ENCODE data around the gene SETBP1.

Gene SETBP1

DNA sequence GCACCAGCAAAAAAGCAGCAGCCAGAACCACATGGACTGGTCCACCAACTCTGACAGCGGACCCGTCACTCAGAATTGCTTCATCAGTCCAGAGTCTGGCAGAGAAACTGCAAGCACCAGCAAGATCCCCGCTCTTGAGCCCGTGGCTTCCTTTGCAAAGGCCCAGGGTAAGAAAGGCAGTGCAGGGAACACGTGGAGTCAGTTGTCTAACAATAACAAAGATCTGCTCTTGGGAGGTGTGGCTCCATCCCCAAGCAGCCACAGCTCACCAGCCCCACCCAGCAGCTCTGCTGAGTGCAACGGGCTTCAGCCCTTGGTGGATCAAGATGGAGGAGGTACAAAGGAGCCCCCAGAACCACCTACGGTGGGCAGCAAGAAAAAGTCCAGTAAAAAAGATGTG lies 269.3 kb downstream of the SETBP1 start:
- DNase-seq, result no peak

DNA sequence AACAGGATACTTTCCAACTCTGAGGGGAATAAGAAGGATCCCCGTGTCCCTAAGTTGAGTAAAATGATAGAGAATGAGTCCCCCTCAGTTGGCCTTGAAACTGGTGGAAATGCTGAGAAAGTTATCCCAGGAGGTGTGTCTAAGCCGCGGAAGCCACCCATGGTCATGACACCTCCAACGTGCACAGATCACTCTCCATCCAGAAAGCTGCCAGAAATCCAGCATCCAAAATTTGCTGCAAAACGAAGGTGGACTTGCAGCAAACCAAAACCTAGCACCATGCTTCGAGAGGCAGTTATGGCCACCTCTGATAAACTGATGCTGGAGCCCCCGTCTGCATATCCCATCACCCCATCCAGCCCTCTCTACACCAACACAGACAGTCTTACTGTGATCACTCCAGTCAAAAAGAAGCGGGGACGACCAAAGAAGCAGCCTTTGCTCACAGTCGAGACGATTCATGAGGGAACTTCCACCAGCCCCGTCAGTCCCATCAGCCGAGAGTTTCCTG lies 270.1 kb downstream of the SETBP1 start:
- DNase-seq, result no peak

DNA sequence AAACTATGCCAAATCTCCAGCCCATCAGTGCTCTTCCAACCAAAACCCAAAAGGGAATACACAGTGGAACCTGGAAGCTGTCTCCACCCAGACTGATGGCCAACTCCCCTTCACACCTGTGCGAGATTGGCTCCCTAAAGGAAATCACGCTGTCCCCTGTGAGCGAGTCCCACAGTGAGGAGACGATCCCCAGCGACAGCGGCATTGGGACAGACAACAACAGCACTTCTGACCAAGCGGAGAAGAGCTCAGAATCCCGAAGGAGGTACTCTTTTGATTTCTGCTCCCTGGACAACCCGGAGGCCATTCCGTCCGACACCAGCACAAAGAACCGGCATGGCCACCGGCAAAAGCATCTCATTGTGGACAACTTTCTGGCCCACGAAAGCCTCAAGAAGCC lies 271.1 kb downstream of the SETBP1 start:
- no peak for DNase-seq

DNA sequence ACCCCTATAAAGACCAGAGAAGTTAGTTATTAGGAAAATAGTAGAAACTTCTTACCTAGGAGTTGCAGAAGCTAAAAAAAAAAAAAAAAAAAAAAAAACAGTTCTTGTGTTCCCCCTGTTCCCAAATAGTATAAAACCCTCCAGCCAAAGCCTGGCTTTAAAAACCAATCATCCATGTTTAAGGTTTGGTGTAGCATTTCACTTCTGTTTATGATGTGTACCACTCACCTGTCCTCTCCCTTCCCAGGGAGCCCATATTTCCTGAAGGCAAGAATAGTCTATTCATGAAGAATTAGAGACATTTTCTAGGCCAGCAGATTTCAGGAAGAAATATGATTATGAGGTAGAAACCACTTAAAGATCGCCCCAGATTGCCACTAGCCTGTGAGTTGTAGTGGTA lies 273.6 kb downstream of the SETBP1 start:
- DNase-seq, result no peak

GRCh38 chr18:44955825-44956224 lies 275.1 kb downstream of the SETBP1 start:
- DNase-seq, result no peak

DNA sequence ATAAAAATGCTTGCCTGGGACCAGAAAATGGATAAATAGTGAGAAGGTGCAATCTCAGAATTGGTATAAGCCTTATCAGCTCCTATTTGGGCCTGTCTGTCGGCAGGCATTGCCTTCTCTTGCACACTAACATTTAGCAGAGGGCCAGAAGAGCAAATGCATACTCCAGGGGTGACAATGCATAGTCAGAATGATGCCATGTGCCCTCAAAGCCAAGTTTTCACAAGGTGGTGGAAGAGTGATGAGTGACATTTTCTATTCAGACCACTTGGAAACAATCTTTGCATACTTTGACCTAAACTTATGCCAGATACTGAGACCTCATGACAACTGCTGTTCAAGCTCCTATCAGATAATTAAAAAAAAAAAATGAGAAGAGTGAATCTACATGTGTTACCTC lies 276.3 kb downstream of the SETBP1 start:
- no peak for DNase-seq

GRCh38 chr18:44957461-44957860 lies 276.8 kb downstream of the SETBP1 start:
- DNase-seq, result no peak

DNA sequence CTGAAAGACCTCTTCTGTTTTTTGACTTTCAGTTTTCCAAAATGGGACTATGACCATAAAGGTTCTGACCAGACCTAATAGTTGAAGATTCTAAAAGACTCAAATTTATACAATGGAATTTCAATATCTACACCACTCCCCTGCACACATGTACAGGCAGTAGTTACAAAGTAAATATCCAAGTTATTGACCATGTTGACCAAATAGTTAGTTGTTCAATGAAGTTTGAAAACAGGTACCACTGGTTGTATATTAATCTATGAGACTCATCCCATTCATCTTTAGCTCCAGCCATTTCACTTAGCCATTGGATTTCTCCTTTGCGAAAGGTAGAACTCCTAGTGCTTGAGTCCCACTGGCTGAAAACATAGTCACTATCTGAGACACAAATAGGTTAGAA lies 277.4 kb downstream of the SETBP1 start:
- DNase-seq, result no peak

GRCh38 chr18:44958455-44958854 lies 277.8 kb downstream of the SETBP1 start:
- DNase-seq, result no peak

DNA sequence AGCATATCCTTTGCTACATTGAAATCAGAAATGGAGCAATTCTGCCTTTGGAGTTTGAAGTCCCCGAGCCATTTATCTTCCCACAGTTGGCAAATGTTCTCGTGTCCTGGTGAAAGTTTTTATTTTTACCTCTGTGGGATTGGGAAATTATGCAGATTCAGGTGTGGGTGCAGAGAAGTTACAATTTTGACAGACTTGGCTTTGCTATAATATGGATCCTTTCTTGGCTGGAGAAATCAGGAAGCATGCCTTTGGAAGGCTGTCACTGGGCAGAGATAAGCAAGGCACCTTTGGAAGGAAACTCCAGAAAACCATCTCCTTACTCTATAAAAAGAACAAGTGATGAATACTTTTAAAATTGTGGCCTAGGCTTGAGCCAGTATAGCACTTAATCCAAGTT lies 278.3 kb downstream of the SETBP1 start:
- DNase-seq, result no peak

- DNase-seq, result no peak
Measured at GRCh38 chr18:44960580-44960979, 279.9 kb downstream of the SETBP1 start.

DNA sequence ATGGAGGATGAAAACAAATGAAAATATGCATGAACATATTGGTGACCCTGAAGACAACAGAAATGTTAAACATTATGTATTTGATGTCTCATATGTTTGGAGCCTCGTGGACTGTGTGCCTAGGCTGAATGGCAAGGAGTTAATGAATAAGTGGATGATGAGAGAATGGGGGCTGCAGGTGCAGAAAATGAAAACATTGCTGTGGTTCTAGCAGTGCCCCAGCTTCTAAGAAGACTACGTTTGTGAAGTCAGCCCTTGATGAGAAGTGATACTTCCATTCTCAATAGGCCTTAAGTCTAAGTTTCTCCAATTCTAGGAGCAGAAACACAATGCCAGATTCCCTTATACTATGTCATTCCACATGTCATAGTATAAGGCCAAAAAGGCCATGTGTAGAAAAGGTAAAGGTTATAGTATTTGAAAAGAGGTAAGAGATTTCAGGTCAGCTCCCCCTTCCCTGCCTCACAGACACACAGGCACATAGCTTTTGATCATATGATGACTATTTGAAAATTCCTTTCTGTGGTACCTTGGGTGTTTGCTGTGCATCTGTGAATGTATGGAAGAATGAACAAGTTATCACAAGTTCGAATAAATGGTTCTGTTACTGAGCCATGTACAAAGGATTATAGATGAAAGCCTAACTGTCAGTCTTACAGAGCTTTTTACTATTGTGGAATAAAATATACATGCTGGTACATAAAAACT lies 280.8 kb downstream of the SETBP1 start:
- no peak for DNase-seq

- no peak for DNase-seq
Measured at GRCh38 chr18:44967599-44967998, 286.9 kb downstream of the SETBP1 start.

DNA sequence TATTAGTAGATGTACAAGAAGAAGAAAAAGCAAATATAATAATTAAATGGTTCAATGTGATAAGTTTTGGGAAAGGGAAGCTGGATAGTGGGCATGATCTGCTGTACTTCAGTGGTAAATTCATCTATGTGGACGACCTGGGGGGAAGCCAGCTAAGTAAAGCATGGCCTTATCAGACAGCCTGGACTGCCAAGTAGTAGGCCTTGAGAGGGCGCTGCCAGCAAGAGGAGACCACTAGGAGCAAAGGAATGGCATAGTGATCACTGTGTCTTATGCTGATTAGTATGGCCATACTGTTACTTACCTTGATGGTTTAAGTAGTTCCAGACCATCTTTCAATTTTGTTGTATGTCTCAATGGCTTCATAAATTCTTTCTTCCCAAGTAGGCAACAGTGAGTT lies 287.6 kb downstream of the SETBP1 start:
- no peak for DNase-seq

GRCh38 chr18:44969214-44969795 lies 288.6 kb downstream of the SETBP1 start:
- no peak for DNase-seq

- peak in 1 of 2 donors; percentile 5 for DNase-seq
Measured at GRCh38 chr18:44973282-44973681, 292.6 kb downstream of the SETBP1 start.

DNA sequence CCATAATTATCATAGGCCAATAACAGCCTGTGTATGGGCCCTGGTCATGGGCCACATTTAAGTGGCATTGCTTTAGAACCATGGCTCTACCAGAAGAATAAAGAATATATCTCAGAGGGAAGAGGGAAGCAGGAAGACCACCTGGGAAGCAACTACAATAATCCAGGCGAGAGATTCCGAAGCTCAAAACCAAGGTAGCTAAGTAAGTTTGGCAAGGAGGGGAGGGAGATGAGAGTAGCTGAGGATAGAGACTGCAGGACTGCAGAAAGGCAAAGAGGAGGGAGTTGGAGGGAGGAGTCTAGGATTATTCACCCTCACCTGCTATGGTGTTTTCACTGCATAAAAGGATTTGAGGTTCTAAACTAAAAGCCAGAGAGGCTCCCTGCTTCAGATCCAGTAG lies 293.5 kb downstream of the SETBP1 start:
- DNase-seq, result no peak

- no peak for DNase-seq
Measured at GRCh38 chr18:44977856-44978255, 297.2 kb downstream of the SETBP1 start.

GRCh38 chr18:44979748-44980147 lies 299.1 kb downstream of the SETBP1 start:
- no peak for DNase-seq

GRCh38 chr18:44981121-44981520 lies 300.4 kb downstream of the SETBP1 start:
- no peak for DNase-seq

- no peak for DNase-seq
Measured at GRCh38 chr18:44986933-44987332, 306.2 kb downstream of the SETBP1 start.

DNA sequence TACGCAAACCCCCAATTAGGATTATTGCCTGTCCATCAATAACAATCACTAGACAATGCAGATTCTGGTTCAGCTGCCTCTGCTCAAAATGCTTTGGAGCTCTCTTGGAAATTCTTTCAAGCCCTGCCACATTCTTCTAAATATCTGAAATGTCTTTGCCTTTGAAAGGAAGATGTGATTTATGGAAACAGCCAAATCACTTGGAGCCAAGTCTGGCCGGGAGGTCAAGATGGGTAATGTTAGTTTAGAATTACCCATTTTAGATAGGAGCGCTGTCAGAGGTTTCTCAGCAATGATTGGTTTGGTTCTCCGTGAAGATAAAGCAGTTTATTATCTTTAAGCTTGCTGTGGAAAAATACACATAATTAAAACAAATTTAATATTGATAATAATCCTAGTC lies 306.7 kb downstream of the SETBP1 start:
- no peak for DNase-seq

DNA sequence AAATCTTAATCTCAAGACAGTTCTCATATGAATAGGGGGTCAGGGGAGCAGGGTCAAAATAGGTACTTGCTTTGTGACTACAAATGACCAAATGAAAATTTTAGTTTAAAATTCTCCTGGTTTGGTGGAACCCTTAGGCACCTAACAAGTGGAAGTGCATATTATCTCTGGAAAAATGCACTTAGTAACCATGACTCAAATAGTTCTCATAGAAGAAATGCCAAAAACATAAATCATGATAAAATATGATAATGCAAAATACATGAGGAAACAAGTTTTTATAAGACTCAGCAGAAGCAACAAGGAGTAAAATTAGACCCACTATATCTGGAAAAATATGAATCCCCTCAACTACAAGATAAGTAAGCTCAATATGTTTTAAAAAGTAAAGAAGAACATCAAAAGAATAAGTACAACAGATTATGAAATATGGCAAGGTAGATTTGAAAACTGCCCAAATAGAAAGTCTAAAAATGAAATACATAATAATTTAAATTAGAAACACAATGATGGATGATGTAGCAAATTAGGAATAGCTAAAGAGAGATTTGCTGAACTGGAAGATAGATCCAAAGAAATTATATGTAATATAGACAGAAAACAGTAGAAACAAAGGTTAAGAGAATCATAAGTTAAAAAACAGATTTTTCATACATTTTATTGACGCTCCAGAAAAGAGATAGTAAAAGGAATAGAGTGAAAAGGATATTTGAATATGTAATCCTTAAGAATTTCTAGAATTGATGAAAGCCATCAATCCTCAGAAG lies 308.3 kb downstream of the SETBP1 start:
- no peak for DNase-seq

GRCh38 chr18:44996261-44996660 lies 315.6 kb downstream of the SETBP1 start:
- no peak for DNase-seq

Measured in CD4-positive, alpha-beta T cell treated with Interleukin-4 for 1 hour (primary cell).